ENCODE measurements around the gene COQ10A. TPM values are rescaled to one million over a fixed set of nuclear protein-coding genes. Genes with fewer than 3 reads are reported as not detected.

Gene COQ10A
- total and polyA plus RNA-seq, 4 donors: 3.2 to 40.7 (median 15.5) TPM

DNA sequence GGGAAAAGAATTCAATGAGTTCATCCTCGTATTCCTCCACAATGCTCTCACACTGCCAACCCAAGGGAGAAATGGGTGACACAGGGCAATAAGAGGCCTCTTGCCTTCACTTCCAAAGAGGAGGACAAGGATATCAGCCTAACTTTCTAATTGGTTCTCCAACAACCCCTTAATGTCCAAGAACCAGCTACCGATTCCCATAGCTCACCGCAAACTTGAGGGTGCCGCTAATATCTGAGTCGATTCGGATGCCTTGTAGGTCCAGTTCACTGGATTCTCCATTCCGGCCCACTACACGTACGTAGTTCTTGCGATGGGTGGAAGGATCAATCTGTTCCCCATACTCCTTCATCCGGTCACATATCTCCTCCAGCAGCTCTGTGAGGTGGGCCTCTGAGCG is 44.3 kb downstream of the COQ10A start:
- no peaks in the 10 kb centered on the region for H3K9me3 ChIP-seq (ENCODE audit: control insufficient read depth in 4 of 4, low read length in 3 of 4)
- H3K27me3 ChIP-seq (ENCODE audit: control insufficient read depth in 4 of 4, insufficient read depth in 4 of 4, low read length in 3 of 4): no peaks in the 10 kb centered on the region
- H3K9ac ChIP-seq (ENCODE audit: low read depth in 1 of 2, low read length in 2 of 2): no peak overlapping the region
- H3K4me3 ChIP-seq (ENCODE audit: low read depth in 1 of 3, low read length in 3 of 3): no peak overlapping the region
- no peak for TF ChIP-seq JUND (IDR thresholded peaks at IDR 0.05)
- no peak for TF ChIP-seq MAX (IDR thresholded peaks at IDR 0.05)
- no peak for TF ChIP-seq HNF4G (IDR thresholded peaks at IDR 0.05)
- no peak for TF ChIP-seq HNF4A (conservative IDR thresholded peaks at IDR 0.05)
- TF ChIP-seq EGR1 (IDR thresholded peaks at IDR 0.05; ENCODE audit: low read depth in 2 of 2): no peak
- no peak for TF ChIP-seq SP1 (IDR thresholded peaks at IDR 0.05)
- TF ChIP-seq CTCF (IDR thresholded peaks at IDR 0.05; ENCODE audit: low read depth, low read length, missing input control): no peak
- no peak for TF ChIP-seq GABPA (IDR thresholded peaks at IDR 0.05 in 1 of 2, conservative IDR thresholded peaks at IDR 0.05 in 1 of 2)
- no peak for TF ChIP-seq NR2F2 (IDR thresholded peaks at IDR 0.05)
- TF ChIP-seq YY1 (IDR thresholded peaks at IDR 0.05): no peak
- DNase-seq (ENCODE audit: low spot score): no peak
- peaks cover 0 to 26% (median 14%) of the 10 kb centered on the region in 4 donors for H3K4me1 ChIP-seq (ENCODE audit: control insufficient read depth in 4 of 4, insufficient read depth in 4 of 4, low read length in 3 of 4)
- peaks cover 9 to 30% (median 20%) of the 10 kb centered on the region in 4 donors for H3K36me3 ChIP-seq (ENCODE audit: control insufficient read depth in 4 of 4, insufficient read depth in 3 of 4, low read depth in 1 of 4, low read length in 3 of 4)
- 97% methylated on average over 12 of the region's 12 CpGs for WGBS
- H3K27ac ChIP-seq (ENCODE audit: low read depth in 1 of 2, low read length in 2 of 2): no peak overlapping the region

DNA sequence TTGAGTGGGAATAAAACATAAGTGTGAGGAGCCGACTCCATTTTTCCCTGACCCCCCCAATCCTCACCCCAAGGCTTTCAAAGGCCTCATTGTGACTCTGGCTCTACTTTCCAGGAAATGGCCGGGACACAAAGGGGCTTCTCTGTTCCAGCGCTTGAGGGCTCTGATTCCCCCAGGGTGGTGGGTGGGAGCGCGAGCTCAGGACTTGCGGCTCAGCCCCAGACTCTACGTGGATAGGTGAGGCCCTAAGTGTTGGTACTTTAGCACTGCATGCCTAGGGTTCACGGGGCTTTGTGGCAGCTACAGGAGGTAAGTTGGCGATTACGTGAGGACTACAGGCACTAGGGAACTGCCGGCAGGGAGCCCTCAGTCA is 48.5 kb downstream of the COQ10A start:
- WGBS: under 1% methylated on average over 11 of the region's 11 CpGs
- H3K36me3 ChIP-seq (ENCODE audit: control insufficient read depth in 4 of 4, insufficient read depth in 3 of 4, low read depth in 1 of 4, low read length in 3 of 4): peaks cover 17 to 35% (median 25%) of the 10 kb centered on the region in 4 donors
- H3K27ac ChIP-seq (ENCODE audit: low read depth in 1 of 2, low read length in 2 of 2): peak overlapping the region; percentile 86 to 98
- no peaks in the 10 kb centered on the region for H3K9me3 ChIP-seq (ENCODE audit: control insufficient read depth in 4 of 4, low read length in 3 of 4)
- peaks cover 0 to 20% (median 14%) of the 10 kb centered on the region in 4 donors for H3K4me1 ChIP-seq (ENCODE audit: control insufficient read depth in 4 of 4, insufficient read depth in 4 of 4, low read length in 3 of 4)
- TF ChIP-seq MAX (IDR thresholded peaks at IDR 0.05) (no peak), RAD21 (IDR thresholded peaks at IDR 0.05) (no peak), ATF3 (IDR thresholded peaks at IDR 0.05) (no peak), HNF4A (conservative IDR thresholded peaks at IDR 0.05) (no peak), CTCF (IDR thresholded peaks at IDR 0.05; ENCODE audit: low read depth, low read length, missing input control) (no peak), RXRA (IDR thresholded peaks at IDR 0.05) (no peak), GABPA (IDR thresholded peaks at IDR 0.05 in 1 of 2, conservative IDR thresholded peaks at IDR 0.05 in 1 of 2) (no peak), TAF1 (conservative IDR thresholded peaks at IDR 0.05) (no peak), FOXA2 (IDR thresholded peaks at IDR 0.05) (no peak), HNF4G (IDR thresholded peaks at IDR 0.05) (no peak)
- TF ChIP-seq, protein P1, sequence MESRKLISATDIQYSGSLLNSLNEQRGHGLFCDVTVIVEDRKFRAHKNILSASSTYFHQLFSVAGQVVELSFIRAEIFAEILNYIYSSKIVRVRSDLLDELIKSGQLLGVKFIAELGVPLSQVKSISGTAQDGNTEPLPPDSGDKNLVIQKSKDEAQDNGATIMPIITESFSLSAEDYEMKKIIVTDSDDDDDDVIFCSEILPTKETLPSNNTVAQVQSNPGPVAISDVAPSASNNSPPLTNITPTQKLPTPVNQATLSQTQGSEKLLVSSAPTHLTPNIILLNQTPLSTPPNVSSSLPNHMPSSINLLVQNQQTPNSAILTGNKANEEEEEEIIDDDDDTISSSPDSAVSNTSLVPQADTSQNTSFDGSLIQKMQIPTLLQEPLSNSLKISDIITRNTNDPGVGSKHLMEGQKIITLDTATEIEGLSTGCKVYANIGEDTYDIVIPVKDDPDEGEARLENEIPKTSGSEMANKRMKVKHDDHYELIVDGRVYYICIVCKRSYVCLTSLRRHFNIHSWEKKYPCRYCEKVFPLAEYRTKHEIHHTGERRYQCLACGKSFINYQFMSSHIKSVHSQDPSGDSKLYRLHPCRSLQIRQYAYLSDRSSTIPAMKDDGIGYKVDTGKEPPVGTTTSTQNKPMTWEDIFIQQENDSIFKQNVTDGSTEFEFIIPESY (IDR thresholded peaks at IDR 0.05): no peak
- H3K9ac ChIP-seq (ENCODE audit: low read depth in 1 of 2, low read length in 2 of 2): peak overlapping the region; percentile 72 to 88
- H3K27me3 ChIP-seq (ENCODE audit: control insufficient read depth in 4 of 4, insufficient read depth in 4 of 4, low read length in 3 of 4): no peaks in the 10 kb centered on the region
- peak overlapping the region; percentile 67 to 81 (median 69) for H3K4me3 ChIP-seq (ENCODE audit: low read depth in 1 of 3, low read length in 3 of 3)
- DNase-seq (ENCODE audit: low spot score): no peak
